Measurements from ENCODE around the gene COL1A2. TPM values are rescaled to one million over a fixed set of nuclear protein-coding genes. Genes with fewer than 3 reads are reported as not detected.

The COL1A2 gene
- polyA plus RNA-seq, 4 donors = 833 to 1,015 (median 940) TPM

DNA sequence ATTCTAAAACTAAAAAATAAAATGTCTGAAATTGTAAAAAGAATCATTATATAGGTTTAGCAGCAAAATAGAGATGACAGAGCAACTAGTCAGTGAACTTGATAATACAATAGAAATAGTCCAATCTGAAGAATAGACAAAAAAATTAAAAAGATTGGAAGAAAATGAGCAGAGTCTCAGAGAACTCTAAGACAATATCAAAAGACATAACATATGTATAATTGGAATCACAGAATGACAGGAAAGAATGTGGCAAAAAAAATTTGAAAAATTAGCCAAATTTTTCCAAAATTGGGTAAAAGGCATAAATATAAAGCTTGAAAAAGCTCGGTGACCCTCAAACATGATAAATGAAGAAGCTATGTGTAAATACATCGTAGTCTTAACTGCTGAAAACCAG lies 76.9 kb downstream of the COL1A2 start:
- DNase-seq (ENCODE audit: low read depth in 4 of 4, low spot score in 3 of 4) = no peak

DNA sequence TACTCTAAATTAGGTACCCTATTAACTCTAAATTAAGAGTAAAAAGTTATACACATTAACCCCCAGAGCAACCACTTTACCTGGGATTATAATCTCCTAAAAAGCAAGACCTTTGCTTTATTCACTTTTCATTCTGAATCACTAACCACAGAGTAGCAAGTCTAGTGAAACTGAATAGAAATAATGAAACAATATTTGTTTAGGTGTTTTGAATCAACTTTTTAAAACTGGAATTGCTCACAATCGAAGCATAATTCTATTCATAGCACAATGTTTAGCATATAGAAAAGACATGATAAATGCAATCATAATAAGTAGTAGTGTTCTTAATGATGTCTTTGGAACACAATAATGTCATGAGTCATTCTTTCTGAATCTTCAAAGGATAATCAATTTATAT lies 77.9 kb downstream of the COL1A2 start:
- DNase-seq (ENCODE audit: low read depth in 4 of 4, low spot score in 3 of 4) = no peak

DNA sequence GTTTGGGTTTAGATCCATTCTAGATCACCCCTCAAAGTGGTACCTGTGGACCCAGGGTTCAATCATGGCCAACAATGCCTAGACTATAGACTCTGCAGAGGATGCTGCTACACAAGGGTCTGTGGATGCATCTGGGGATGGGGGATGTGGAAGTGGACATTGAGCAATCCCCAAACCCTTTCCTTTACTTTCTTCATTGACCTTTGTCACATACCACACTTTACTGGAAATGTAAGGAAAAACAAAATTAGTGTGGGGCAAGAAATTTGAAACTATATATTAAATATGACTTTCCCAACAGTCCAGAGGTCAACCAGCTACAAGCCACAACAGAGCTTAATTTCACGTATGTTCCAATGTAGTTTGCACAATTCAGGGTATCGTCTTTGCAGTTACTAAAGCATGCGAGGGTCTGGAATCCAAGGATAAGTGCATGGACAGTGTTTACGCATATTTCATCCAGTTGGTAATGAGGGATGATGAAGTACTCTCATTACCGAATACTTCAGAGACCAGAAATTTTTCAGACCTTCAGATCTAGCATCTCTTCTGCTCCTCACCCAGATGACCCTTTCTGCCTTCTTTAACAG lies 81.7 kb downstream of the COL1A2 start:
- DNase-seq (ENCODE audit: low read depth in 4 of 4, low spot score in 3 of 4) = no peak

DNA sequence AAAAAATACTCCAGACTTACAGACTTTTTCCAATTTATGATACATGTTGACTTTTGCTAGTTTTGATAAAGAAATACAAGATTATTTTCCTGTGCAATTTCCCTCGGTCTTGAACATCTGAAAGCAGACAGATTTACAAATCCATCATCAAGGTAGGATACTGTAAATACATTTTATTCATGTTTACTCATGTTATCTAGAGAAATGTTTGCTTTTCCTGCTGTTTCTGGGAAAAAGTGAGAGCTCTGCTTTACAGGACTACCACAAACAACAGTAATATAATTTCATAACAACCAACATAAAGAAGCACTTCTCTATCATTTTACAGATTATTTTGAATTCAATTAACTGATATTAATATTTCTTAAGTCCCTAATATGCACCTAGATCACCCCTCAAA lies 83.2 kb downstream of the COL1A2 start:
- no peak for DNase-seq (ENCODE audit: low read depth in 4 of 4, low spot score in 3 of 4)

DNA sequence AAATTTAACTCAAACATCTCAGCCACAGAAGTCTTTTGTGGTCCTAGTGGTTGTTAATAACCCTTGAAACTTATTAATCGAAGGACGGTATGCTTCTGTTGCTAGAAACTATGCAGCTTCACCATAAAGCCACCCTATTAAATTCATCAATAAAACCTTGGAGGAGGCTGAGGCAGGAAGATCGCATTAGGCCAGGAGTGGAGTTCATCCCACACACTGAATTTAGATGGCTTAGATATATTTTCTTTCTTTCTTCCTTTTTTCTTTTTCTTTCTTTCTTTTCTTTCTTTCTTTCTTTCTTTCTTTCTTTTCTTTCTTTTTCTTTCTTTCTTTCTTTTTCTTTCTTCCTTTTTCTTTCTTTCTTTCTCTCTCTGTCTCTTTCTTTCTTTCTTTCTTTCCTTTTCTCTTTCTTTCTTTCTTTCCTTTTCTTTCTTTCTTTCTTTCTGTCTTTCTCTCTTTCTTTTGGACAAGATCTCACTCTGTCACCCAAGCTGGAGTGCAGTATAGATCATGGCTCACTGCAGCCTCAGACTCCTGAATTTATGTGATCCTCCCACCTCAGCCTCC lies 84.0 kb downstream of the COL1A2 start:
- DNase-seq (ENCODE audit: low read depth in 4 of 4, low spot score in 3 of 4) = no peak

Other genes with a start within 250 kb of the COL1A2 start
- 10 to 100 TPM; 39.8 to 56.1 (median 52.9) TPM for gene CASD1, start 114.9 kb downstream of the COL1A2 start, polyA plus RNA-seq (ENCODE audit: insufficient read length in 4 of 4)